Breast epithelium (tissue), 3 donors: ENCODE data around the gene TCERG1L.

Source experiments
- CTCF ChIP-seq, 3 donors: fragments of 450-650 bp; IDR thresholded peaks; one replicate each; pipeline ENCODE4 v1.5.1; 2016 to 2017; ENCODE audit warnings: antibody characterized with exemption in 3 of 3, mild to moderate bottlenecking in 3 of 3, moderate library complexity in 3 of 3
- POLR2AphosphoS5 ChIP-seq, 3 donors: sonication (generic); formaldehyde crosslinking; IDR thresholded peaks; one replicate each; pipeline ENCODE4 v1.6.1; 2017; ENCODE audit warnings: antibody characterized with exemption in 3 of 3

GRCh38 chr10:131048606-131049005 lies 262.9 kb downstream of the TCERG1L start:
- TF ChIP-seq POLR2AphosphoS5 (IDR thresholded peaks at IDR 0.05) = no peak
- TF ChIP-seq CTCF (IDR thresholded peaks at IDR 0.05) = no peak
